GM21526 (cell line): ENCODE results near the gene STON2.

Experiments
- ATAC-seq: cut with Tn5 transposase; IDR thresholded peaks from one replicate; pipeline ENCODE4 v1.9.1; 2021; ENCODE audit warnings: moderate library complexity; ENCODE audit not compliant: unreplicated experiment, low FRiP score

The STON2 gene

DNA sequence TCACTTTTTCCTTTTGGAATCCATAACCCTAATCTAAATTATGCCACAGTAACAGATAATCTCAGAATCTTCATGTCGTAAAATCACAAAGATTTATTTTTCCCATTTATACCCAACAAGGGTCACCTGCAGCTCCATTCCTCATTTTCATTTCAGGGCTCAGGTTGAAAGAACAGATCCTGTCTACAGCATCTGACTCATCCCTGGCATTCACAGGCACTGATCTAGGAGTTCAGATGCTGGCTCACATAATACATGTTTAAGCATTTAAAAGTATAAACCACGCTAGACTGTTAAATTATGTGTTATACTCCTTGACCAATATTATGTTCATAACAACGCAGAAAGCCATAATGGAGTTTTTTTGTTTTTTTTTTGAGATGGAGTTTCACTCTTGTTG lies 58.3 kb downstream of the STON2 start:
- ATAC-seq, result no peak

DNA sequence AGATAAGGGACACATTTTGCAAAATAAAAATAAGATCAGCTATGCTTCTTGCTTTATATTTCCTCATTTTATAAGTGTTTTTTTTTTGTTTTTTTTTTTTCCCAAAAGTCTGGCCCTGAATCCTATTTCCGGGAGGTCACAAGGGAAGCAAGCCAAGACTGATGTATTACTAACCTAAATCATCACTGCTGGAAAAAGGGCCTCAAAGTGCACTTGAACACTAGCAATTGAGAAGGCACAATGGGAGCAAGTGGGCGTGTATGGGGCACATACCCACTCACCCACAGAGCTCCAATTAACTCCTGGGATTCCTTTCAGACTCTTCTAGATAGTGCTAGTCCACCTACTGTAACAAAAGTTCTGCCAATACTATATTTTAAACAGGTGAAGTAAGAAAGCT lies 58.8 kb downstream of the STON2 start:
- no peak for ATAC-seq

DNA sequence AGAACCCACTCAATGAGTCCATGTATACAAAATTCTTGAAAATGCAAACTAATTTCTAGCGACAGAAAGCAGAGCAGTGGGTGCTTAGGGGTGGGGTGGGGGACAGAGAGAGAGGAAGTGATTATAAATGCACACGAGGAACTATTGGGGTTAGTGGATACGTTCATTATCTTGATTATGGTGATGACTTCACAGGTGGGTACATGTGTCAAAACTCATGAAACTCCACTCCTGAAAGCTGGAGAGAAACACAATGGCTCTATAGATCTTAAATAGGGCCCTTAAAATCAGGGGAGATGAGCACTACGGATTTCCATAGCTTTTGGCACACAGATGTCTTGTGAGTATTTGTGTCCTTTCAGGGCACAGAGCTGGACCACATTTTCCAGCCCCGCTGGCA lies 59.9 kb downstream of the STON2 start:
- ATAC-seq, result no peak

DNA sequence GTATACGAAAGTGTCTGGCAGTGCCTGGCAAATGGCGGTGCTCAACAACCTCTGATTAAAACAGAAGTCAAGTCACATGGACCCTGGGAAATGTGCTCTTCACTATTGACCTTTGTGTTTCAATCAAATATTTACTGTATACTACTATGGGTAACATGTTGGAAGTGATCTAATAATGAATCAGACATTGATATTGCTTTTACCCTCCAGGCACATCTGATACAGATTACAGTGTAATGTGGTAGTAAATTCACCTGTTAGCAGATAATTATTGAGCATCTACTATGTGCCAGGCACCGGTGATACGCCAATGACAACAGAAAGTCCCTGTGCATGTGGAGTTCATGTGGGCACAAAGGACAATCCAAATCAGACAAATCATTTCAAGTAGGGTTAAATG lies 63.1 kb downstream of the STON2 start:
- ATAC-seq, result no peak

- ATAC-seq, result no peak
Observed at GRCh38 chr14:81336009-81336408, 64.1 kb downstream of the STON2 start.

DNA sequence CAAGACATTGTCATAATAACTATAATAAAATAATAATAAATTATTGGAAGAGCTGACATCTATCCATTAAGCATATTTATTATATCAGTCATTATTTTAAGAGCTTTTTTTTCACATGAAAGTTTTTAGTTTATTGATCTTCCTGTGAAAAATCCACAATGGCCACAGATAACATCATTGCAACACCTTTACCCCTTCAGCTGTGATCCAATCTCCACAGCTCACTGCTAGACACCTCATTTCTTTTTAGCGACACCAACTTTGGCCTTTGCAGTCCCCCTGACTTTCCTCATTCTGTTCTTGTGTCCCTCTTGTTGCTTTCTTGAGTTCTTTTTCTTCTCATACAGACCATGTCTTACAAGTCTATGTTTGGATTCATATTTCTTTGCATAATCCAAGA lies 67.4 kb downstream of the STON2 start:
- no peak for ATAC-seq

DNA sequence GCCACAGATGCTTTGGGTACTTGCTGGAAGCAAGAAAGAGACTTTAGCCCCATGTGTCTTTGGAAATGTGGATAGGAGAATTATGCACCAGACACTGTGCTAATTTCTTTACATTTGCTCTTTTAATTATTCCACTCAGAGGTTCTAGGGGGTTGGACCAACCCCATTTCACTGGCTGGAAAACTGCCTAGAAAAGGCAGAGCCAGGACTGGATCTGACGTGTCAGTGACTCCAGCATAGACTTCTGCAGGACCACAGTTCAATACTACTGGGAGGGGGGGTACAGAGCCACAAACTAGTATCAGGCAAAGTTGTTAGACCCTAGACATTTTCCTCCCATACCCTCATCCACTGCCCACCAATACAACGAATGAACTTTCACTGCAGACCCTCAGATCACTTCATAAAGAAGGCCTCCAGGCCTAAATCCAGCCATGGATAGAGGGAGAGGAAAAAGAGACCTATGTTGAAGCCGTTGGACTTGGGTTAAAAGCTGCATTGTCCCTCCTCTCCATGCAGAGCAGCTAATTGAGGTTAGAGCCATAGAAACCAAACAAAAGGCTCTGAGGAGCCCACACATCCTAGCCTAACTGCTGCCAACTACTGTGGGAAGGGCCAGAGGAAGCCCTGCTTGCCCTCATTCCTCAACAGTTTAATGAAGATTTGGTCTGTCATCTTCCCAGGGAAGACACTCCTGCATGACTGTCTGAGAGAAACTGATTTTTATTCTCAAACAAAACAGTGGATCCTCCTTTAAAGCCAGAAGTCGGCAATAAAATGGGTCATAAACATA lies 68.7 kb downstream of the STON2 start:
- ATAC-seq, result no peak

GRCh38 chr14:81330619-81331122 lies 69.5 kb downstream of the STON2 start:
- no peak for ATAC-seq

DNA sequence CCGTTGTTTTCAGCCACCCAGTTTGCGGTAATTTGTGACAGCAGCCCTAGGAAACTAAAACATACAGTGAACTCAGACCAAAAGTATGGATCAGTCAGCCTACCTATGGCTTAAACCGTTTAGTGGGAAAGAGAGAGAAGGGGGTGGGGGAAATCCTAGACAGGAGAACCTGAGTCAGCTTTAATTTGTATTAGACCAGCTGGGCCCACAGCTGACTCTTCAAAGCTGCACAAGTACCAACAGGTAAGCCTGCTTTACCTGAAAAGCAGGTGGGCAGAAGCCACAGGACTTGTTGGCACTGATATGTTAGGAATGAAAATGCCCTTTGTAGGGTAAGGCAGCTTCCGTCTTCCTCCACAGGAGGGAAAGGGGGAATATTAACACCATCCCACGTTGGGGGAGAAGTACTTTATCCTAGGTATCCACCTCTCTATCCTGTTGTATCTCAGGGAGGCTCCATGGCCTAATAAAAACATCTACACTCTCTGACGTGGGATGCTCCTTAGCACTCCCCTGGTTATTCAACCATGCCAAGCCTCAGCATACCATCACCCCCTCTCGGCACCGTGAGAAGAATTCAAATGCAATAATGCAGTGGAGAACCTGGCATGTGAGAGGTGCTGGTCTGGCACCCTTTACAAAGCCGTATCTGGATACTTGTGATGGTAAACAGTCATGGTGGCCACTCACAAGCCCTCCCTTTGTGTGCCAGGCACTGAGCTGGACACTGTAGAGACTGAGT lies 70.3 kb downstream of the STON2 start:
- no peak for ATAC-seq

DNA sequence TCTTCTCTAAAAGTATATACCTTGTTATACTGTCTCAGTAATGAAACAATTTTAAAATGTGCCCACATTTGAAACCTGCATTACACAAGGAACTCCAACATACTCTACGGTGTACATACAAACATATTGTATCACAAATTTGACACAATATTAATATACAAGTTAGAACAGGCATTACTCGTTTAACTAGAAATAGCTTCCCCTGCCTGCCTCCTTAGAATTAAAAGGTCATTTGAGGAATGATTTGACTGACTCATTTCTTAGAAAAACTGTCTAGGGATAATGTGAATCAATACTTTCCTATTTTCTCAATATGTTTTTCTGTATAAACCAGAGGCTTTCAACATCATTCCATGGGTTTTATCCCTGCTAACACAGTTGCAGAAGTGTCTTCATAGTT lies 73.7 kb downstream of the STON2 start:
- ATAC-seq, result no peak

DNA sequence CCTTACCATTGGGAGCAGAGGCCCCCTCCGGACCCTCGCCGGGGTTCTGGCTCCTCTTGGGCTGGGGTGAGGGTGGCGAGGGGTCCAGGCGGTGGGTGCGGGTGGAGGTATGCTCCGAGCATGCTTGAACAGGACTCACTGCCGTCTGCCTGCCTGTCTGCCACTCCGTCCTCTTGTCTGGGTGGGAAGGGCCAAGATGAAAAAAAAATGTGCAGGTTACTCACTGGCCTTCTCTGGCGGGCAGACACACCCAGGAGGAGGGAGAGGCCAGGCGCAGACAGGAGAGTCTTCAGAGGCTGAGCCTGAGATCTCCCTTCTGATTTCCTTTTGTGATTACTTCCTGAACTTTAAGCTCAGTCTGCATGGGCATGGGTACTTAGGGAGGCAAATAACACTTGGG lies 76.1 kb downstream of the STON2 start:
- no peak for ATAC-seq

DNA sequence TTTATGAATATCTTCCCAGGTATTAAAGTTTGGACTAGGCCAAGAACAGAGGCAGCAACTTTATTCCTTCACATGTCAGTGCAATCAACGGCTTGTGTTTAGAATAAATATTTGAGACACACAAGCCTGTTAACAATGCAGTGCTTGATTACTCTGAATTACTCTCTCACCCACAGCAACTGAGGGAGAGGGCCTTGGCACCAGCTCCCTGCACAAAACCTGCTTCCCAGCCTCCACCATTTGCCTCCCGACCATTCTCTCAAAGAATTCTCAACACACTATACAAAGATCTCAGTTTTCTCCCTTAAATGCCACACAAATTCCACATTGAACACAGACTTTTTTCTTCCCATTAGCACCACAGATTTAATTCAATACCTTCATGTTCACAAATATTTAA lies 77.0 kb downstream of the STON2 start:
- ATAC-seq, result no peak

DNA sequence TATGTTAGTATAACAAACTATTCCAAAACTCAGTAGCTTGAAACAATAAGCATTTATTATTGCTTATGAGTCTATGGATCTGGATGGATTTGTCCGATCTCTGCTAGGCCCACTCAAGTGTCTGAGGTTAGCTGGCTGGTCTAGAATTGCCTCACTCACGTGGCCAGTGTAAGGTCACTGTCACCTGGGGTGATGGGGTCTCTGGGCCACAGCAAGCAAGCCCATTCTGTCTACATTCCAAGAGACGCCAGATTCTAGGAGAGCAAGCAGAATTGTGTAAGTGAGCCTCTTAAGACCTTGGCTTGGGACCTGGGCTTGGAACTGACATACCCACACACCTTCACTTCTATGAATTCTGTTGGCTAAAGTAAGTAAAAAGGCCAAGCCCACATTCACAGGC lies 80.2 kb downstream of the STON2 start:
- no peak for ATAC-seq

DNA sequence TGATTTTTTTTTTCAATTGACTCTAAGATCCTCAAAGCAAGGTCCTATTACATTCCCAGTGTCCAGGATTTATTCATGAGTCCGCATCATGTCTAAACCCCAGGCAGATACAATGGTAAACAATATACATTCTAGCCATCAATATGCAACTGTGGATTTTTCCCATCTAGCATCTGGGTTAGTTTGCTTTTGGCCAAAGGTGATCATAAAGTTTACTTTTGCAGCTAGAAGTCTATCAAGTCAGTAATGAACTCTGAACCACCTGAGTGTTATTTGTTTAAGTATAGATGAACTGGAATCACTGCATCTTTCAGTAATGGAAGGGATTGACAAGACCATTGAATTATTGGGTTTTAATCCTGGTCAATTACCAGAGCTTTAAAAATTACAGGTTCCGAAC lies 80.8 kb downstream of the STON2 start:
- no peak for ATAC-seq

DNA sequence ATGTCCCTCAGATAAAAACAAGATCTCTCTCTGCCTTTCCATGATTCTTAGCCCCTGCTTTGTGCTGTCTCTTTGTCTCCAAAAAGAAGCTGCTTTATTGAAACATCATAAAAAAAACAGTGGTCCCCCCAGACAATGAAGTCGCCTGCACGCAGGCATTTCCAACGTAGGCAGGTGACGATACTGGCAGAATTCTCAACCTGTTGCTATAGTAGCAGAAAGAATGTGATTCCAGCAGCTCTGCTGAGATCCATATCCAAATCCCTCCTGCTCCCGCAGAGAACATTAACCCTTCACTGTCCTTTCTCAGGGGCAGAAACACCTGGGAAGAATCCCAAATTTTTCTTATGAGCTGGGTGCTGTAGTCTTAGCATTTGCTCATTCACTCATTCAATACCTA lies 84.8 kb downstream of the STON2 start:
- no peak for ATAC-seq

DNA sequence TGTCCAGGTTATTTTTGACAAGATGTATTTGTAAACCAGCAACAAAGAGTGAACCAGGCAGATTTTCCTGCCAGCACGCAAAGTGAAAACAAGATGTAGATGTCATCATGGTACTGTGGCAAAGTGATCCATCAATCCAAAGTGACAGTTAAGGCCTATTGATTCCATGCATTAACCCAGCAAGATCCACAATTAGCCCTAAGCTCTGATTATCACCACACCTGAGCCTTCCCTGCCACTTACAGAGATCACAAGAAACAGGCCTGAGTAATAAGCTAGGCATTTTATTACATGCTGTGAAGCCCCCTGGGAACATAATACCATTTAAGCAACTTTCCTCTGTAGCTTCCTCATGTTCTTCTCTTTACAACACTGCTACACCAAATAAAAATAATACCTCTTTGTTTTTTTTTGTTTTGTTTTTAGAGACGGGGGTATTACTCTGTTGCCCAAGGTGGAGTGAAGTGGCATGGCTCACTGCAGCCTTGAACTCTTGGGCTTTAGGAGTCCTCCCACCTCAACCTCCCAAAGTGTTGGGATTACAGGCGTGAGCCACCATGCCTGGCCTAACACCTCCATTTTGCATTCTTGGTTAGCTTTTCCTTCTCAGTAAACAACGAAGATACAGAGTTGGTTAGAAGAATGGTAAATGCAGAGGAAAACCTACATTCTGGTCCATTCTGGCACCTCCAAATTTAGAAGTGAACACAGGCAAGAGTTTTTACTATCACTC lies 85.5 kb downstream of the STON2 start:
- no peak for ATAC-seq

DNA sequence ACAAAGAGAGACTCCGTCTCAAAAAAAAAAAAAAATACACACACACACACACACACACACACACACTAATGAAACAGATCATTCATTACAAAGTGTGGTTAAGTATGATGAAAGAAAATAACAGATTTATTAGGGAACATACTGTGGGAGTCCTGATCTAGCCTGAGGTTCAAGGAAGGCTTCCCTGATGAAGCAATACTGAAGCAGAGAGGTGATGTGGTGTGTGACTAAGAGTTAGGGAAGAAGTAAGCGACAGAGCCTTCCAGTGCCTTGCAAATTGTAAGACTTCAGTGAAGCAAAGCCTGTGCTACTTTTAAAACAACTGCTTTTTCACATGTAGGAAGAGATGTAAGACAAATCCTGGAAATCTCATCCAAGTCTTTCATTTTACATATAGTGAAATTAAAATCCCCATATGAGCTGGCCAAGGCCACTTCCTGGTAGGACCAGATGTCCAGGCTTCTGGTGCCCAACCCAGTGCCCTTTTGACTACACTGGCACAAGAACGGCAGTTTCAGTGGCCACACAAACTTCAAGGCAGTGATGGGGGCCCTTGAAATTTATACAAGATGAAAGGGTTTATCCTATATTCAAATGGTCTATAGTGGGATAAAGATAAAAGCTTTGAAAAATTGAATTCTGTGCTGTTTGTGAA lies 86.2 kb downstream of the STON2 start:
- no peak for ATAC-seq

GRCh38 chr14:81313200-81313599 lies 86.9 kb downstream of the STON2 start:
- ATAC-seq, result no peak

GRCh38 chr14:81312289-81312876 lies 87.7 kb downstream of the STON2 start:
- no peak for ATAC-seq

DNA sequence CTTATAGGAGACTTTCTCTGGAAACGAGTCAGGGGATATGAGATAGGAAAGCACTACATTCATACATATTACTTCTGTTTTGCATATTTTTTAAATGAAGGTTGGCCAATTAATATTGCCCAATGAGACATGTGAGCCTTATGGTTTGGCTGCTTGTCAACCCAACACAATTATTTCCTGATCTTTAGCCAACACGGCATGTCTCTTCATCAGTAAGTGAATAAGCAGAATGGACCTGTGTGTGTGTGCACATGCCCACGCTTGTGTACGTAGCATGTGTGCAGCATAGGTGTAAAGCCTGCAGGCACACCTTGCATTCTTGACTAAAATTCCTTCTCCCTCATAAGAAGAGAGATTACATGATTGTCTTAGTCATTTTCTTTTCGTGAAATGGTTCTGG lies 88.3 kb downstream of the STON2 start:
- ATAC-seq, result no peak
